Measurements from ENCODE around the gene LSM3. TPM values are rescaled to one million over a fixed set of nuclear protein-coding genes. Genes with fewer than 3 reads are reported as not detected.
A peak's percentile ranks its signal among the peaks of the same experiment; 100 is the strongest.

LSM3 gene
- total and polyA plus RNA-seq, 9 of the 15 experiments (the other 6 are each of a cell fraction or from before 2014, with no cell fraction given) = 33.8 to 203 (median 61.2) TPM

DNA sequence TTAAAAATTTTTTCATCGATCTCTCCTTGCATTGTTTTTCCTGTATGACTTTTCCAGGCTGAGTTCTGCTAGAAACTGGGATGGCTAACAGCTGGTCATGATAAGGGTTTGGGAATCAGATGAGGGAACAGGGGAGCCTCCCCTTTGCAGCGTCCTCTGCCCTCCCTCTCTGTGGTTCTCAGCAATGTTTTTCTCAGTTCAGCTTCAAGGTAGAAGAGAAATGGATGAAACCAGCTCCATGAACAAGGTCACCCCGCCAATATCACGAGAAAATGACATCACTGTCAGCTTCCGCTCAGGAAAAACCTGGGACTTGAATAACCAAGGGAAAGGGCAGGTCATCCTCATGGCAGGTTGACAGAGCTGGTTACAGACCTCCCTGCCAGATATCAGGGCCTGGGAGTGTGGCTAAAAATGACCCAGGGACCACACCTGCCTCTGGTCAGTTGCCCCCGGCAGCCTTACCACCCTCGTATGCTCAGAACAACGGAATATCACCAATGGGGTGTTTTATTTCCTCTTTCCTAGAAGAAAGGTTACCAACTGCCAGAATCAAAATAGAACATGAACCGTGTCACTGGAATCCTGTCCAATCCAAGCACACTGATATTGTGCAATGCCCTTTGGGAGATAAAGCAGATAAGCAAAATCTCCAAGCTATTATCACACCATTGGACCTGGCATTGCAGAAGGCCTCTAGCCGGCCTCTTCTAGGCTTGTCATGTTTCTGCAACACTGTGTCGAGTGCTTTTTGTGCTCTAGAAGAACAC lies 26.1 kb downstream of the LSM3 start:
- ATAC-seq (peak; percentile 24), FAIRE-seq (peak; percentile 51), DNase-seq (ENCODE audit: extremely low read depth in 1 of 4, low spot score in 3 of 4) (peak; percentile 52 to 79 (median 64))
- H3K9me3 ChIP-seq (replicated peaks; ENCODE audit: control insufficient read depth, insufficient read depth, low read depth, low read length) = no peaks in the 10 kb centered on the region
- H3K9me1 ChIP-seq (ENCODE audit: control insufficient read depth, insufficient read depth, low read length) = no peaks in the 10 kb centered on the region
- no peaks in the 10 kb centered on the region for H3K79me2 ChIP-seq (ENCODE audit: control insufficient read depth, insufficient read depth, low read length)
- H3K27me3 ChIP-seq (ENCODE audit: control insufficient read depth in 2 of 2, insufficient read depth in 2 of 2, low read length in 2 of 2) = no peaks in the 10 kb centered on the region
- CTCF ChIA-PET (ENCODE audit: low intra/inter-chr PET ratio) = interaction anchor here (1.7 to 4.6 kb wide), 3 partner anchors 56 to 264 kb away, joined by 6 to 55 read pairs (median 48); no protein-coding TSS in a partner anchor
- in situ Hi-C loops (cut with MboI) = loop anchor here (5.0 kb wide), 2 partner anchors 58 to 258 kb away; no protein-coding TSS in a partner anchor
- H3K36me3 ChIP-seq (ENCODE audit: control insufficient read depth, insufficient read depth, low read length) = peaks cover 7% of the 10 kb centered on the region; the same call in 2 of the 3 replicates
- peaks cover 32 to 59% of the 10 kb centered on the region in 2 experiments; a peak in 4 of 5 replicates for H3K4me1 ChIP-seq (replicated peaks in 1 of 2; ENCODE audit: control insufficient read depth in 2 of 2, insufficient read depth in 2 of 2, low read length in 2 of 2)
- POLR2A ChIA-PET = interaction anchor here (0.6 to 2.9 kb wide), 17 partner anchors 8 to 709 kb away, joined by 3 to 23 read pairs (median 4); partner anchors contain the start of genes LSM3 and XPC
- peak overlapping the region; percentile 81 for H2AFZ ChIP-seq (ENCODE audit: low read depth, low read length)
- peak overlapping the region; percentile 44 to 82; a peak in 3 of 4 replicates for H3K9ac ChIP-seq (ENCODE audit: insufficient read depth in 1 of 2, low read depth in 2 of 2, low read length in 2 of 2)
- BruUV-seq (replicated peaks) = TSS peak; percentile 91
- no peaks in the 10 kb centered on the region for H4K20me1 ChIP-seq (replicated peaks; ENCODE audit: control insufficient read depth, insufficient read depth, low read length)
- H3K4me2 ChIP-seq (ENCODE audit: insufficient read depth, low read length) = peak overlapping the region; percentile 54
- H3K27ac ChIP-seq (ENCODE audit: extremely low read depth, low read depth, low read length) = peak overlapping the region; percentile 86
- no peak overlapping the region for H3K4me3 ChIP-seq
- intact Hi-C loops (cut with micrococcal nuclease) = loop anchor here (2.0 to 10.0 kb wide), 6 partner anchors 168 to 718 kb away; partner anchors contain the start of genes CCDC174 and SLC6A6
- WGBS (ENCODE audit: insufficient coverage, low coverage, missing lambda C conversion rate) = 7% methylated on average over 11 of the region's 11 CpGs
- TF ChIP-seq ZNF780A (CRISPR knock-in tag; IDR thresholded peaks at IDR 0.05) (no peak), KDM2B (CRISPR knock-in tag; IDR thresholded peaks at IDR 0.05) (no peak), CEBPG (CRISPR knock-in tag; IDR thresholded peaks at IDR 0.05) (peak; percentile 99), CEBPG (tag; conservative IDR thresholded peaks at IDR 0.05 in 1 of 2, IDR thresholded peaks at IDR 0.05 in 1 of 2) (peak; percentile 99 to 100), ARID2 (IDR thresholded peaks at IDR 0.05) (no peak), ZNF282 (CRISPR knock-in tag; IDR thresholded peaks at IDR 0.05) (no peak), ZNF174 (CRISPR knock-in tag; IDR thresholded peaks at IDR 0.05) (no peak), STAT5B (CRISPR knock-in tag; IDR thresholded peaks at IDR 0.05) (no peak), PURB (CRISPR knock-in tag; IDR thresholded peaks at IDR 0.05; ENCODE audit: low read depth) (no peak), ZFX (CRISPR knock-in tag; IDR thresholded peaks at IDR 0.05) (no peak), GTF2F1 (IDR thresholded peaks at IDR 0.05; ENCODE audit: low read depth, low read length) (no peak), ZNF707 (CRISPR knock-in tag; conservative IDR thresholded peaks at IDR 0.05) (no peak), XRCC4 (IDR thresholded peaks at IDR 0.05; ENCODE audit: extremely low read depth, insufficient read depth, insufficient read length) (no peak), U2AF1 (optimal IDR thresholded peaks at IDR 0.05; ENCODE audit: low read depth, low read length) (no peak), BCL6 (CRISPR knock-in tag; IDR thresholded peaks at IDR 0.05) (no peak), NCOA6 (IDR thresholded peaks at IDR 0.05) (no peak), HLTF (IDR thresholded peaks at IDR 0.05) (no peak)
- TF ChIP-seq, protein P1, sequence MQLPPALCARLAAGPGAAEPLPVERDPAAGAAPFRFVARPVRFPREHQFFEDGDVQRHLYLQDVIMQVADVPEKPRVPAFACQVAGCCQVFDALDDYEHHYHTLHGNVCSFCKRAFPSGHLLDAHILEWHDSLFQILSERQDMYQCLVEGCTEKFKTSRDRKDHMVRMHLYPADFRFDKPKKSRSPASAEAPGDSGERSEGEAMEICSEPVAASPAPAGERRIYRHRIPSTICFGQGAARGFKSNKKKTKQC (CRISPR knock-in tag; IDR thresholded peaks at IDR 0.05) = no peak
- TF ChIP-seq, protein P2, sequence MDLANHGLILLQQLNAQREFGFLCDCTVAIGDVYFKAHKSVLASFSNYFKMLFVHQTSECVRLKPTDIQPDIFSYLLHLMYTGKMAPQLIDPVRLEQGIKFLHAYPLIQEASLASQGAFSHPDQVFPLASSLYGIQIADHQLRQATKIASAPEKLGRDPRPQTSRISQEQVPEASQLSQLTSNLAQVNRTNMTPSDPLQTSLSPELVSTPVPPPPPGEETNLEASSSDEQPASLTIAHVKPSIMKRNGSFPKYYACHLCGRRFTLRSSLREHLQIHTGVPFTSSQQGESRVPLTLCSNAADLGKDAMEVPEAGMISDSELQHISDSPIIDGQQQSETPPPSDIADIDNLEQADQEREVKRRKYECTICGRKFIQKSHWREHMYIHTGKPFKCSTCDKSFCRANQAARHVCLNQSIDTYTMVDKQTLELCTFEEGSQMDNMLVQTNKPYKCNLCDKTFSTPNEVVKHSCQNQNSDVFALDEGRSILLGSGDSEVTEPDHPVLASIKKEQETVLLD (IDR thresholded peaks at IDR 0.05) = peak; percentile 54; the same call in 1 of the 2 replicates
- TF ChIP-seq, protein P3, sequence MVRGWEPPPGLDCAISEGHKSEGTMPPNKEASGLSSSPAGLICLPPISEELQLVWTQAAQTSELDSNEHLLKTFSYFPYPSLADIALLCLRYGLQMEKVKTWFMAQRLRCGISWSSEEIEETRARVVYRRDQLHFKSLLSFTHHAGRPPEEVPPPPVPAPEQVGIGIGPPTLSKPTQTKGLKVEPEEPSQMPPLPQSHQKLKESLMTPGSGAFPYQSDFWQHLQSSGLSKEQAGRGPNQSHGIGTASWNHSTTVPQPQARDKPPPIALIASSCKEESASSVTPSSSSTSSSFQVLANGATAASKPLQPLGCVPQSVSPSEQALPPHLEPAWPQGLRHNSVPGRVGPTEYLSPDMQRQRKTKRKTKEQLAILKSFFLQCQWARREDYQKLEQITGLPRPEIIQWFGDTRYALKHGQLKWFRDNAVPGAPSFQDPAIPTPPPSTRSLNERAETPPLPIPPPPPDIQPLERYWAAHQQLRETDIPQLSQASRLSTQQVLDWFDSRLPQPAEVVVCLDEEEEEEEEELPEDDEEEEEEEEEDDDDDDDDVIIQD (CRISPR knock-in tag; IDR thresholded peaks at IDR 0.05) = no peak

All from K562 (cell line).